Prostate gland (tissue), 2 donors: ENCODE results near the gene POLR1B. TPM values are rescaled to one million over a fixed set of nuclear protein-coding genes. Genes with fewer than 3 reads are reported as not detected.
"Not testable (repeated sequence)": the region's sequence is repeated elsewhere in the genome, so short reads cannot be mapped to it uniquely, and the experiment has no call there.

Source experiments
- DNase-seq: peaks from one replicate; pipeline ENCODE4 v3.0.0-alpha.2; 2019; ENCODE audit warnings: low spot score
- H3K27ac ChIP-seq, 2 donors: fragments of 200-600 bp; sonication (generic); 2 replicates each; pipeline ENCODE4 v1.5.1; 2017 to 2019
- H3K27me3 ChIP-seq: fragments of 200-600 bp; sonication (generic); replicated peaks from 2 replicates; pipeline ENCODE4 v1.5.1; 2019; ENCODE audit not compliant: insufficient read depth
- H3K36me3 ChIP-seq, 2 donors: fragments of 200-600 bp; sonication (generic); 1 replicate in 1 of 2; 2 replicates in 1 of 2; pipeline versions ENCODE4 v1.5.1 to v1.8.1; 2017 to 2019
- H3K4me1 ChIP-seq: fragments of 200-600 bp; sonication (generic); replicated peaks from 2 replicates; pipeline ENCODE4 v1.5.1; 2019
- H3K4me3 ChIP-seq, 2 donors: fragments of 200-600 bp; sonication (generic); 2 replicates each; pipeline ENCODE4 v1.5.1; 2017 to 2019
- H3K9me3 ChIP-seq: fragments of 200-600 bp; sonication (generic); 2 replicates; pipeline ENCODE4 v1.5.1; 2017
- POLR2A ChIP-seq: fragments of 450-650 bp; IDR thresholded peaks from one replicate; pipeline ENCODE4 v1.6.1; 2016; ENCODE audit warnings: antibody characterized with exemption, mild to moderate bottlenecking
- POLR2AphosphoS5 ChIP-seq: sonication (generic); formaldehyde crosslinking; IDR thresholded peaks from one replicate; pipeline ENCODE4 v1.6.1; 2017; ENCODE audit warnings: antibody characterized with exemption
- WGBS: methylation state at CpG from one replicate; pipeline ENCODE4 v1.1.5; 2018; 5-methylcytosine and 5-hydroxymethylcytosine counted together
- intact Hi-C: fragments of 100-400 bp; cut with DNase I; formaldehyde crosslinking; loops from one replicate; pipeline ENCODE4 v1.14.2; 2022
- total RNA-seq, 2 donors: library from RNA; depleted of rRNA; stranded (reverse); fragments of >200 nt; gene quantifications; one replicate each; pipeline ENCODE4 v1.1.0, GENCODE V29; 2016
- TF ChIP-seq, protein P1 (sequence below), 4 experiments: fragments of 200-600 bp in 2 of 4; fragments of 450-650 bp in 2 of 4; sonication (generic) in 2 of 4; IDR thresholded peaks; 1 replicate in 3 of 4; 2 replicates in 1 of 4; pipeline ENCODE4 v1.5.1; 2016 to 2019; ENCODE audit warnings: antibody characterized with exemption in 4 of 4, mild to moderate bottlenecking in 2 of 4, moderate library complexity in 2 of 4

POLR1B gene
- total RNA-seq, 2 donors from 2014 or later = 13.1 to 14.0 TPM

DNA sequence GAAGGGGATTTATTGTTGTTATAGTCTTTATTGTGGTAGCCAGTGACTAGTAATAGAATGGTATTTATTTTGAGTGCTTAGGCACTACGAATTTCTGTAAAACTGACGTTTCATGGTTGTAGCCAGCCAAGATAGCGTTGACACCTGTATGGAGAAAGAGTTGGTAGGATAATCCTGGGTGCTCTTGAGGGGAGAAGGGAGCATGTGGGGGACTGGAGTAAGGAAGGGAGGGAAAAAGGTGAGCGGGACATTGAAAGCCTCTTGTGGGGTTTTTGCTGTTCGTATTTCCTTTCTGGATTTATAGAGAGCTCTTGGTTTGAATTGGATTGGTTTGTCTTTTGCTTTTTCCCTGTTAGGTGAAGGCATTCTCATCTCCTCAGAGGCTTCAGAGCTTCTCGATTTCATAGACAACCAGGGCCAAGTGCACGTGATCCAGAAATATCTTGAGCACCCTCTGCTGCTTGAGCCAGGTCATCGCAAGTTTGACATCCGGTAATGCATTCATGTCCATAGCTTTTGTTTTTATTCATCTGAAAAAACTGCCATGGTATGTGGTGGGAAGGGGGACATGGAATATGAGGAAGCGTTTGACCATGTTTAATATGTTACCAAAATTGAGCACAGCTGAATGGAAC is 41.3 kb upstream of the POLR1B start:
- not testable (repeated sequence) for H3K36me3 ChIP-seq
- peak; percentile 16 for DNase-seq

DNA sequence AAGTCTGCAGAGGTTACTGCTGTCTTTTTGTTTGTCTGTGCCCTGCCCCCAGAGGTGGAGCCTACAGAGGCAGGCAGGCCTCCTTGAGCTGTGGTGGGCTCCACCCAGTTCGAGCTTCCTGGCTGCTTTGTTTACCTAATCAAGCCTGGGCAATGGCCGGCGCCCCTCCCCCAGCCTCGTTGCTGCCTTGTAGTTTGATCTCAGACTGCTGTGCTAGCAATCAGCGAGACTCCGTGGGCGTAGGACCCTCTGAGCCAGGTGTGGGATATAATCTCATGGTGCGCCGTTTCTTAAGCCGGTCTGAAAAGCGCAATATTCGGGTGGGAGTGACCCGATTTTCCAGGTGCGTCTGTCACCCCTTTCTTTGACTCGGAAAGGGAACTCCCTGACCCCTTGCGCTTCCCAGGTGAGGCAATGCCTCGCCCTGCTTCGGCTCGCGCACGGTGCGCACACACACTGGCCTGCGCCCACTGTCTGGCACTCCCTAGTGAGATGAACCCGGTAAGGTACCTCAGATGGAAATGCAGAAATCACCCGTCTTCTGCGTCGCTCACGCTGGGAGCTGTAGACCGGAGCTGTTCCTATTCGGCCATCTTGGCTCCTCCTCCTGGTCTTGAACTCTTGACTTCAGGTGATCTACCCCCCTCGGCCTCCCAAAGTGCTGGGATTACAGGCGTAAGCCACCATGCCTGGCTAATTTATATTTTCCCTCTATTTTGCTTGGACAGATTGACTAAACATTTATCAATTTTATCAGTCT is 32.8 kb upstream of the POLR1B start:
- H3K4me3 ChIP-seq, DNase-seq, H3K4me1 ChIP-seq, H3K27ac ChIP-seq, H3K9me3 ChIP-seq, H3K36me3 ChIP-seq, H3K27me3 ChIP-seq, intact Hi-C loops: not testable (repeated sequence)
- WGBS = 89% methylated on average over 26 of the region's 32 CpGs

More for the DNA sequence above, 41.3 kb upstream of the POLR1B start:
- intact Hi-C loops, H3K9me3 ChIP-seq, H3K4me1 ChIP-seq, H3K27ac ChIP-seq, H3K4me3 ChIP-seq, H3K27me3 ChIP-seq: not testable (repeated sequence)
- 65% methylated on average over 9 of the region's 10 CpGs for WGBS
- TF ChIP-seq, protein P1, sequence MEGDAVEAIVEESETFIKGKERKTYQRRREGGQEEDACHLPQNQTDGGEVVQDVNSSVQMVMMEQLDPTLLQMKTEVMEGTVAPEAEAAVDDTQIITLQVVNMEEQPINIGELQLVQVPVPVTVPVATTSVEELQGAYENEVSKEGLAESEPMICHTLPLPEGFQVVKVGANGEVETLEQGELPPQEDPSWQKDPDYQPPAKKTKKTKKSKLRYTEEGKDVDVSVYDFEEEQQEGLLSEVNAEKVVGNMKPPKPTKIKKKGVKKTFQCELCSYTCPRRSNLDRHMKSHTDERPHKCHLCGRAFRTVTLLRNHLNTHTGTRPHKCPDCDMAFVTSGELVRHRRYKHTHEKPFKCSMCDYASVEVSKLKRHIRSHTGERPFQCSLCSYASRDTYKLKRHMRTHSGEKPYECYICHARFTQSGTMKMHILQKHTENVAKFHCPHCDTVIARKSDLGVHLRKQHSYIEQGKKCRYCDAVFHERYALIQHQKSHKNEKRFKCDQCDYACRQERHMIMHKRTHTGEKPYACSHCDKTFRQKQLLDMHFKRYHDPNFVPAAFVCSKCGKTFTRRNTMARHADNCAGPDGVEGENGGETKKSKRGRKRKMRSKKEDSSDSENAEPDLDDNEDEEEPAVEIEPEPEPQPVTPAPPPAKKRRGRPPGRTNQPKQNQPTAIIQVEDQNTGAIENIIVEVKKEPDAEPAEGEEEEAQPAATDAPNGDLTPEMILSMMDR (IDR thresholded peaks at IDR 0.05) = peak in 2 of 4 experiments; percentile 14 to 48

DNA sequence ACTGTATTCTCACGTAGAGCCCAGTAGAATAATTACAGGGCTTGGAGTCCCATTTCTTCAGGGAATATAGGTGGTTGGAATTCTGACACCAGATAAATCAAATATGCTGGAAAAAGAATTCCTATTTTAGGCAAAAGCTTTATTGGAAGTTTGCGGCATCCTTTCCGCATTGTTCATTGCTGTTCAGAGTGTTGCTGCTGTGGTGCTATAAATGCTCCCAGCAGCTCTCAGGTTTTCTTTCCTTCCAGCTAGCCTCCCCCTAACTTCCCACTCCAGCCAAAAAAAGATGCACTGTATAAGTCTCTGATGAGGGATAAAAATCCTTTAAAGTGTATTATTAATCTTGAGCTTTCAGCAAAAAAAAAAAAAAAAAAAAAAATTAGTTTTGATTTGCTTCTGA is 25.5 kb upstream of the POLR1B start:
- H3K27ac ChIP-seq = no peak overlapping the region
- TF ChIP-seq POLR2A (no peak), POLR2AphosphoS5 (no peak)
- TF ChIP-seq, protein P1 (IDR thresholded peaks at IDR 0.05) = no peak
- H3K36me3 ChIP-seq = no peaks in the 10 kb centered on the region
- 98% methylated on average over 3 of the region's 3 CpGs for WGBS
- intact Hi-C loops = no loop called here
- H3K4me3 ChIP-seq = no peak overlapping the region
- no peaks in the 10 kb centered on the region for H3K4me1 ChIP-seq
- H3K9me3 ChIP-seq = no peaks in the 10 kb centered on the region
- no peaks in the 10 kb centered on the region for H3K27me3 ChIP-seq
- no peak for DNase-seq

DNA sequence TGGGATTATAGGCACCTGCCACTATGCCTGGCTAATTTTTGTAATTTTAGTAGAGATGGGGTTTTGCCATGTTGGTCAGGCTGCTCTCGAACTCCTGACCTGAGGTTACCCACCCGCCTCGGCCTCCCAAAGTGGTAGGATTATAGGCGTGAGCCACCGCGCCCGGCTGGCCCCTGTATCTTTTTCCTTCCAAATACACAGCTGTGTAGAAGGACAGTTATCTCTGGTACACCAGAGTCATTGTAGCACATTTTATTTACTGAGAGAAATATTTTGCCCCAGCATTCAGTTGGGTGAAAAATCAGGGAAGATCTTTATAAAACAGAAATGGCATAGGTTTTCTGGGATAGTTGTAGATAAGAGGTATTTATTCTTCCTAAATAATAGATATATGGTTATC is 23.5 kb upstream of the POLR1B start:
- Histone ChIP-seq H3K9me3 (no peaks in the 10 kb centered on the region), H3K27ac (no peak overlapping the region), H3K4me3 (no peak overlapping the region), H3K27me3 (no peaks in the 10 kb centered on the region), H3K36me3 (no peaks in the 10 kb centered on the region), H3K4me1 (no peaks in the 10 kb centered on the region)
- intact Hi-C loops = no loop called here
- WGBS = 96% methylated on average over 7 of the region's 7 CpGs
- TF ChIP-seq, protein P1 (IDR thresholded peaks at IDR 0.05) = no peak
- TF ChIP-seq POLR2AphosphoS5 (no peak), POLR2A (no peak)
- no peak for DNase-seq

DNA sequence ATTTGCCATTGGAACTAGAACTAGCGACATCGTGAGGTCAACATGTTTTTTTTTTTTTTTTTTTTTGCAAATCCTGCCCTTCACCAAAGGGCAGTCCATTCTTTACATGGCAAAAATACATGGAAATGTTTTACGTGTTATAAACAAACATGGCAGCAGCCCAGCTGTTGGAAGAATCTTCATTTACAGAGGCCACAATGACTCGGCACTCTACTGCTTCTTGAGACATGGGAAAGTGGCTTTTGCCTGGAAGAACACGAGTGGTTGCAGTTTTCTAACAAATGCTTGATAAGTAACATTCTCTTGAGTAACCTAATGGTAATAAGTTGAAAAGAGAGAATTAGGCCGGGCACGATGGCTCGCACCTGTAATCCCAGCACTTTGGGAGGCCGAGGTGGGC is 22.8 kb upstream of the POLR1B start:
- TF ChIP-seq POLR2A (no peak), POLR2AphosphoS5 (no peak)
- TF ChIP-seq, protein P1 (IDR thresholded peaks at IDR 0.05) = no peak
- intact Hi-C loops = no loop called here
- Histone ChIP-seq H3K27ac (no peak overlapping the region), H3K4me1 (no peaks in the 10 kb centered on the region), H3K27me3 (no peaks in the 10 kb centered on the region), H3K36me3 (no peaks in the 10 kb centered on the region), H3K9me3 (no peaks in the 10 kb centered on the region), H3K4me3 (no peak overlapping the region)
- 88% methylated on average over 9 of the region's 9 CpGs for WGBS
- DNase-seq = no peak
